ENCODE results near the gene BNIP5.

Gene BNIP5

DNA sequence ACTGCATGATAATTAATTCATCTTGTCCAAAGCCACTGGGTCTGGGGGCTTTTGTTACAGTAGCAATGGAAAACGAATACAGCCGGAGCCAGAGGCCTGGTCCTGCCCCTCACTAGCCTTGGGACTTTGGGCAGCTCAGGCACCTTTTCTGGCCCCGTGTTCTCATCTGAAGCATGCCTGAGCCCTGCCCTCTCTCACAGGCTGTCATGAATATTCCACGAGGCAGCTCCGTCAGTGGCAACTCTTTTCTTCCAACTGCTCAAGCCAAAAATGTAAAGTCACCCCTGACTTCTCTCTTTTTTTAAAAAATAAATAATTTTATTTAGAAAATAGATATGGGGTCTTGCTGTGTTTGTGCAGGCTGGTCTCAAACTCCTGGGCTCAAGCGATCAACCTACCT lies 5.3 kb downstream of the BNIP5 start:
- Histone ChIP-seq H3K36me3 (ENCODE audit: control insufficient read depth, insufficient read depth, low read length) (no peaks in the 10 kb centered on the region), H3K9me3 (ENCODE audit: control insufficient read depth, low read length) (no peaks in the 10 kb centered on the region), H3K27ac (ENCODE audit: low read depth, low read length, severe bottlenecking) (no peak overlapping the region), H3K4me1 (ENCODE audit: control insufficient read depth, insufficient read depth, low read length, poor library complexity, severe bottlenecking) (peaks cover 12% of the 10 kb centered on the region), H3K4me3 (ENCODE audit: extremely low read depth, insufficient read depth, low read length, poor library complexity, severe bottlenecking) (no peak overlapping the region)
- WGBS, 2 experiments (ENCODE audit: insufficient coverage in 2 of 2) = 82 to 93% methylated on average over 4 of the region's 6 CpGs

DNA sequence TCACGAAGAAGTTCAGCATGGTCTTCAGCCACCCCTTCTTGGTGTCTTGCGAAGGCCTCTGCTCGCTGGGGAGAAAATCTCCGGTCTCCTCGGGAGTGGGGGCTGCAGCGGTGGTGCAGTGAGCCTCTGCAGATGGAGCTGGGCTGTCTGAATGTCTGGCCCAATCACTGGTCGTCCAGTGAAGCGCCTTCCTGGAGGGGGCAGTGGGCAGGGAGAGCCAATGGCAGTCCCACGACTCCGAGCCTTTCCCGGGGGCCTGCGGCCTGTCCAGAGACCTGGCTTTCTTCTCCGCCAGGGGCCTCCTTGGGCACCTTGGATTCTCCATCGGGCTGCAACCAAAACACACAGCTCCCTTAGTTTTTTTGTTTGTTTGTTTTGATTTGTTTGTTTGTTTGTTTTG lies 6.3 kb downstream of the BNIP5 start:
- Histone ChIP-seq H3K9me3 (ENCODE audit: control insufficient read depth, low read length) (no peaks in the 10 kb centered on the region), H3K36me3 (ENCODE audit: control insufficient read depth, insufficient read depth, low read length) (no peaks in the 10 kb centered on the region), H3K4me3 (ENCODE audit: extremely low read depth, insufficient read depth, low read length, poor library complexity, severe bottlenecking) (no peak overlapping the region), H3K4me1 (ENCODE audit: control insufficient read depth, insufficient read depth, low read length, poor library complexity, severe bottlenecking) (peaks cover 12% of the 10 kb centered on the region), H3K27ac (ENCODE audit: low read depth, low read length, severe bottlenecking) (no peak overlapping the region)
- WGBS, 2 experiments (ENCODE audit: insufficient coverage in 2 of 2) = 88 to 89% methylated on average over 7 to 13 of the region's 14 CpGs

DNA sequence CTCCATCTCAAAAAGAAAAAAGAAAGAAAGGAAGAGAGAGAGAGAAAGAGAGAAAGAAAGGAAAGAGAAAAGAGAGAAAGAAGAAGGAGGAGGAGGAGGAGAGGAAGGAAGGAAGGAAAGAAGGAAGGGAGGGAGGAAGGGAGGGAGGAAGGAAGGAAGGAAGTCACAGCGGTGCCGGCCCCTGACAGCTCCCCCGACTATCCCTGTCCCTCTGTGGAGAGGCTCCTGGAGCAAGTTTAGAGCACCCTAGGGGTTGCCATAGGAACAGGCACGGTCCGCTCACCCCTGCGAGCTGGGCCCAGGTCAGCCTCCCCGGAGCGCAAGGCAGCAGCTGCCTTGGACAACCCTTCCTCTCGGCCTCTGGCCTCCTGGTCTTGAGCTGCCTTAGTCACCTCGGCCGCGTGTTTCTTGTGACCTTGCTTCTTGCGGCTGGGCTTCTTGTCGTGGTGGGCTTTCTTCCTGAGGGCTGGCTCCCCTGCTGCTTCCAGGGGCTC lies 6.8 kb downstream of the BNIP5 start:
- Histone ChIP-seq H3K27ac (ENCODE audit: low read depth, low read length, severe bottlenecking) (no peak overlapping the region), H3K36me3 (ENCODE audit: control insufficient read depth, insufficient read depth, low read length) (no peaks in the 10 kb centered on the region), H3K4me1 (ENCODE audit: control insufficient read depth, insufficient read depth, low read length, poor library complexity, severe bottlenecking) (peaks cover 12% of the 10 kb centered on the region), H3K4me3 (ENCODE audit: extremely low read depth, insufficient read depth, low read length, poor library complexity, severe bottlenecking) (no peak overlapping the region), H3K9me3 (ENCODE audit: control insufficient read depth, low read length) (no peaks in the 10 kb centered on the region)
- WGBS, 2 experiments (ENCODE audit: insufficient coverage in 2 of 2) = 60 to 72% methylated on average over 11 to 12 of the region's 14 CpGs

DNA sequence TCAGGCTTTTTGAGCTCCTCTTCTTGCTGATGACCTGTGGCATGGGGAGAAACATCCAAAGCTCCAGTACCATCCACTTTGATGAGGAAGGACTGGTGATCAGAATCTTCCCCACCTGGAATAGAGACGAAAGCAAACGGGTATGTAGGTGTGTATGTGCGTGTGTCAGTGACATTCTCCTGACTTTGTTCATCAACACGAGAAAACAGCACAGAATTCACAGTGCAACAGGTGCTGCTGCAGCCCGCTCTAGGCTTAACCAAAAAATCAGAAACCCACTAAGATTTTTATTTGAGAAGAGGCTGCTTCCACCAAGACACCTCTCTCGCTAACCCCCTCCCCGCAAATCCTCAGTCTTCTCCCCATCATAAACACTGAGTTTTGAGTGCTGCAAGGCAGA lies 8.1 kb downstream of the BNIP5 start:
- no peak overlapping the region for H3K27ac ChIP-seq (ENCODE audit: low read depth, low read length, severe bottlenecking)

DNA sequence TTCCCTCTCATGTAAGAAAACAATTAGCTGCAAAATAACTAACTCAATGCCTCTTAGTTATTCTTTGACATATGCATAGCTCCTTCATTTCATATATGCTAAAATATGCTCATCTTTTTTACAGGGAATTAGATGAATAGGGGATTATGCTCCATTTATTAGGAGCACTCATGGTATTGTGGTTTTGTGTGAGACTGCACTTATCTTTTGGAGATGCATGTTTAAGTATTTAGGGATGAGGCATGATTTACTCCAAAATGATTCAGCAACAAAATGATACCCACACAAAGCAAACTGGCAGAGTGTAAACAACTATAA lies 8.8 kb downstream of the BNIP5 start:
- Histone ChIP-seq H3K4me1 (ENCODE audit: control insufficient read depth, insufficient read depth, low read length, poor library complexity, severe bottlenecking) (peaks cover 6% of the 10 kb centered on the region), H3K4me3 (ENCODE audit: extremely low read depth, insufficient read depth, low read length, poor library complexity, severe bottlenecking) (no peak overlapping the region), H3K9me3 (ENCODE audit: control insufficient read depth, low read length) (no peaks in the 10 kb centered on the region), H3K27ac (ENCODE audit: low read depth, low read length, severe bottlenecking) (no peak overlapping the region), H3K36me3 (ENCODE audit: control insufficient read depth, insufficient read depth, low read length) (no peaks in the 10 kb centered on the region)

More for the DNA sequence above, 8.1 kb downstream of the BNIP5 start:
- WGBS, 2 experiments (ENCODE audit: insufficient coverage in 2 of 2) = 96 to 100% methylated on average over 2 to 5 of the region's 7 CpGs
- no peaks in the 10 kb centered on the region for H3K36me3 ChIP-seq (ENCODE audit: control insufficient read depth, insufficient read depth, low read length)
- H3K9me3 ChIP-seq (ENCODE audit: control insufficient read depth, low read length) = no peaks in the 10 kb centered on the region
- H3K4me3 ChIP-seq (ENCODE audit: extremely low read depth, insufficient read depth, low read length, poor library complexity, severe bottlenecking) = no peak overlapping the region
- H3K4me1 ChIP-seq (ENCODE audit: control insufficient read depth, insufficient read depth, low read length, poor library complexity, severe bottlenecking) = peaks cover under 1% of the 10 kb centered on the region

DNA sequence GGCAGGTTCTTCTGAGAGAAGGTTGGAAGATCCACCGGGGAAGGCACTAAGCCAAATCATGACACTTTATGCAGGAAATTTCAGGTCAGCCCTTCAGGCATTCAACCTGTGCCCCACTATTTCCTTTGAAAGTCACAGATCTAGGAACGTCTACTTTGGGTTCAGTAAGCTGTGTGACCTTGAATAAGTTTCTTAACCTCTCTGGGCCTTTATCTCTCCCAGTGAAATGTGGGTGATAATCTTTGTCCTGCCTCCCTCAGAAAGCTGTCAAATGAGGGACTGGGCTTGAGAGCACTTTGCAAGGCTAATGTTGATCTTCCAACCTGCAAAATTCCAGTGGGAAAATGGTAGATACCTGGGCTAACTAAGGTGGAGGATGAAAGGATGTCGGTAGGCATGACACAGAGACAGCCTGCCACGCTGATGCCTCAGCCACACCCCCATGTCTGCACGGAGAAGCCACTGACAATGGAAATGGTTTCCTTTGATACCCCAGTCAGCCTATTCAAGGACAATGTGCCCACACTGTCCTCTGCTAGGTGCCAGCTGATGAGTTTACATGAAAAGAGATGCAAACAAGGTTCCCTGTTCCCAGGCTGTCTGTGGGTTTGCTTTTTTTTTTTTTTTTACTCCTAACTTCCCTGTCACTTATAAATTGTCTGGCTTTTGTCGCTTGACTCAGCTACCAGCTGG lies 9.3 kb downstream of the BNIP5 start:
- peaks cover 9% of the 10 kb centered on the region for H3K4me1 ChIP-seq (ENCODE audit: control insufficient read depth, insufficient read depth, low read length, poor library complexity, severe bottlenecking)
- WGBS, 2 experiments (ENCODE audit: insufficient coverage in 2 of 2) = 43 to 54% methylated on average over 5 to 6 of the region's 6 CpGs
- H3K36me3 ChIP-seq (ENCODE audit: control insufficient read depth, insufficient read depth, low read length) = no peaks in the 10 kb centered on the region
- no peak overlapping the region for H3K4me3 ChIP-seq (ENCODE audit: extremely low read depth, insufficient read depth, low read length, poor library complexity, severe bottlenecking)
- H3K27ac ChIP-seq (ENCODE audit: low read depth, low read length, severe bottlenecking) = no peak overlapping the region
- H3K9me3 ChIP-seq (ENCODE audit: control insufficient read depth, low read length) = no peaks in the 10 kb centered on the region

DNA sequence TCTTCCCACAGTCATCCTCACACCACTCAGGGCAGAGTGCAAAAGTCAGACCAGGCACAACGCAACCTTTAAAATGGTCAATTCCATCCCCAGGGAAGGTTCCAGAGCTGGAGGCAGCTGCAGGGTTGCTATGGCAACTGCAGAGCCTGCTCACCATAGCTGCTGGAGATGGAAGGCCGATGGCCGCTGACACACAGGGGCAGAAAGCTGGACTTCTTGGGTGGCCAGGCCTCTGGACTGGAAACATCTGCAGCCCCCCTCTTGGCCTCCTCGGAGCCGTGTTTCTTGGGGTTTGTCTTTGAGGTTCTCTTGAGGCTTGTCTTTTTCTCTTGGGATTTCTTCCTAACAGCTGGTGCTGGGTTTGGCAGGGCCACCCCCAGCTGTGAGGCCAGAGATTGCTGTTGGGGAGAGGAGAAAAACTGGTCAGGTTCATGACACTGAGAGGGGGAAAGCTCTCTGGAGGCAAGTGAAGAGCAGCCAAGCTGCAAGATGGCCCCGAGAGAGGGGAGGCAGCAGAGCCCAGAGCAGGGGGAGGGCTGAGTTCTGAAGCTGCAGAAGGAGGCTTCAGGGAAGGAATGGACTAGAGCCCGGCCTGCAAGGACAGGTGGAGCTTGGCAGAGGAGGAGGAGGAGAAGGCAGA lies 10.2 kb downstream of the BNIP5 start:
- peaks cover 9% of the 10 kb centered on the region for H3K4me1 ChIP-seq (ENCODE audit: control insufficient read depth, insufficient read depth, low read length, poor library complexity, severe bottlenecking)
- H3K4me3 ChIP-seq (ENCODE audit: extremely low read depth, insufficient read depth, low read length, poor library complexity, severe bottlenecking) = no peak overlapping the region
- H3K36me3 ChIP-seq (ENCODE audit: control insufficient read depth, insufficient read depth, low read length) = no peaks in the 10 kb centered on the region
- peak overlapping the region; percentile 29 for H3K27ac ChIP-seq (ENCODE audit: low read depth, low read length, severe bottlenecking)
- H3K9me3 ChIP-seq (ENCODE audit: control insufficient read depth, low read length) = no peaks in the 10 kb centered on the region
- 75 to 78% methylated on average over 5 to 6 of the region's 7 CpGs for WGBS, 2 experiments (ENCODE audit: insufficient coverage in 2 of 2)

DNA sequence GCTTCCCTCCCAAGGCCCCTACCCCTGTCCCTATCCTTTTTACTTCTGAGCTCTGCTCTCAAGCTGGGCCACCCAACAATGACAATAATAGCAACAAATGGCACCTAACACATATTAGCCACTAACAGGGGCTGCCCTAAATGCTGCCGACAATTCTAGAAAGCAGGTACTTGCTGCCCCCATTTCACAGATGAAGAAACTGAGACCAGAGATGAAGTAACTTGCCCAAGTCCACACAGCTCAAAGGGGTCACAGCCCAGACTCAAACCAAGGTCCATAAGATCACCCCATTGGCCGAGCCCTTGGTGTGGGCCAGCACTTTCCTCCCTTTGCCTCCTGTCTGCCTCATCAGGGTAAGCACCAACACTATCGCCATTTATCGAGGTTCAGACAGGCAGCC lies 12.0 kb downstream of the BNIP5 start:
- WGBS, 2 experiments (ENCODE audit: insufficient coverage in 2 of 2) = 94 to 95% methylated on average over 2 to 3 of the region's 4 CpGs

DNA sequence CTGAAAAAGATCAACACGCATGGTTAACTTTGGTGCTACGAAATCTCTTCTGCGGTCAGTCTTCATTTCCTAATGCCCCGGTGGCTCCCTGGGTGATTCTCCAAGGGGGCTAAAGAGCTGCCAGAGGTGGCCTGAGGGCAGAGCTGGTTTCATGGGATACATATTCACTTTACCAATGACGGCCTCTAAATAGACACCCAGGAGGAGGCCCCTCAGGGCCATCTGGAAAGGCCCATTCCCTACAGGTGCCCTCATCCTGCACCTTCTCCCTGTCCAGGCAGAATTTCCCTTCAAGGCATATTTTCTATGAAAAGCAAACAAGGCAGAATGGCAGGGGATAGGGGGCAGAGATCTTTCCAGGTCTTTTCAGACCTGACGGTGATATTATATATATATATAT lies 12.5 kb downstream of the BNIP5 start:
- Histone ChIP-seq H3K4me1 (ENCODE audit: control insufficient read depth, insufficient read depth, low read length, poor library complexity, severe bottlenecking) (peaks cover 9% of the 10 kb centered on the region), H3K9me3 (ENCODE audit: control insufficient read depth, low read length) (no peaks in the 10 kb centered on the region), H3K4me3 (ENCODE audit: extremely low read depth, insufficient read depth, low read length, poor library complexity, severe bottlenecking) (no peak overlapping the region), H3K36me3 (ENCODE audit: control insufficient read depth, insufficient read depth, low read length) (no peaks in the 10 kb centered on the region), H3K27ac (ENCODE audit: low read depth, low read length, severe bottlenecking) (no peak overlapping the region)
- WGBS, 2 experiments (ENCODE audit: insufficient coverage in 2 of 2) = 95 to 97% methylated on average over 4 of the region's 6 CpGs

More for the DNA sequence above, 12.0 kb downstream of the BNIP5 start:
- Histone ChIP-seq H3K4me3 (ENCODE audit: extremely low read depth, insufficient read depth, low read length, poor library complexity, severe bottlenecking) (no peak overlapping the region), H3K27ac (ENCODE audit: low read depth, low read length, severe bottlenecking) (no peak overlapping the region), H3K36me3 (ENCODE audit: control insufficient read depth, insufficient read depth, low read length) (no peaks in the 10 kb centered on the region), H3K4me1 (ENCODE audit: control insufficient read depth, insufficient read depth, low read length, poor library complexity, severe bottlenecking) (peaks cover 9% of the 10 kb centered on the region), H3K9me3 (ENCODE audit: control insufficient read depth, low read length) (no peaks in the 10 kb centered on the region)

DNA sequence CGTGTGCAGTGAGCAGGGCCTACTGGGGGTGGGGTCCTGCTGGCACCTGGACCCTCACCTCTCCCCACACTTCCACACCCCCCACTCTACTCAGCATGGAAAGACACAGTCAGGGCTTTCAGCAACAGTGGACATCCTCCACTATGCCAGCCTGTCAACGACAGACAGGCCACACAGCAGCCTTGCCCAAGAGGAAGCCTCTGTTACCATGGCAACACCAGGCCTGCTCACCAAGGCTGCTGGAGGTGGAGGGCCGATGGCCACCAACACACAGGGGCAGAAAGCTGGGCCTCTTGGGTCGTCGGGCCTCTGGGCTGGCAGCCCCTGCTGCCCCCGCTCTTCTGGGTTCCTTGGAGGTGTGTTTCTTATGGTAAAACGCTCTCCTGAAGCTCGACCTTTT lies 13.6 kb downstream of the BNIP5 start:
- Histone ChIP-seq H3K36me3 (ENCODE audit: control insufficient read depth, insufficient read depth, low read length) (no peaks in the 10 kb centered on the region), H3K4me3 (ENCODE audit: extremely low read depth, insufficient read depth, low read length, poor library complexity, severe bottlenecking) (no peak overlapping the region), H3K4me1 (ENCODE audit: control insufficient read depth, insufficient read depth, low read length, poor library complexity, severe bottlenecking) (peaks cover 9% of the 10 kb centered on the region), H3K27ac (ENCODE audit: low read depth, low read length, severe bottlenecking) (no peak overlapping the region), H3K9me3 (ENCODE audit: control insufficient read depth, low read length) (no peaks in the 10 kb centered on the region)
- 50 to 65% methylated on average over 2 to 3 of the region's 8 CpGs for WGBS, 2 experiments (ENCODE audit: insufficient coverage in 2 of 2)

DNA sequence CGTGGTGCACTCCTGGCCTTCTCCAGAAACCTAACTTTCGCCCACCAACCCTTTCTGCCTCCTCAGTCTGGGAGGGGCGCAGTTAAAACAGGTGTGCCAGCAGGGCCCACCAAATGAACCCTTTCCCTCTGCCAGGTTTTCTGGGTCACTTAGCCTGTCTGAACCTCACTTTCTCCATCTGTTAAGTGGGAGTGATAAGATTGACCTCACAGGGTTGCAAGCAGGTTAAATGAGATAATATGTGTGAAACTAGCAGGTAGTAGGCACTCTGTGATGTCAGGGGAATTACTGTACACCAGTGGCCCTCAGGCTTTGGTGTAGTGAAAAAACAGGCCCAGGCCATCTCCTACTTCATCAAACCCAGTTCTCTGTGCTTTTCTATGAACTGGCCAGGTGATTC lies 14.1 kb downstream of the BNIP5 start:
- Histone ChIP-seq H3K9me3 (ENCODE audit: control insufficient read depth, low read length) (no peaks in the 10 kb centered on the region), H3K27ac (ENCODE audit: low read depth, low read length, severe bottlenecking) (no peak overlapping the region), H3K4me3 (ENCODE audit: extremely low read depth, insufficient read depth, low read length, poor library complexity, severe bottlenecking) (no peak overlapping the region), H3K4me1 (ENCODE audit: control insufficient read depth, insufficient read depth, low read length, poor library complexity, severe bottlenecking) (peaks cover 9% of the 10 kb centered on the region), H3K36me3 (ENCODE audit: control insufficient read depth, insufficient read depth, low read length) (no peaks in the 10 kb centered on the region)
- WGBS, 2 experiments (ENCODE audit: insufficient coverage in 2 of 2) = 60 to 89% methylated on average over 1 to 2 of the region's 3 CpGs

Data from mesodermal cell (in vitro differentiated cells).